GM21447 (cell line): ENCODE measurements around the gene TXNDC15.

ENCODE experiments used
- ATAC-seq: cut with Tn5 transposase; IDR thresholded peaks from one replicate; pipeline ENCODE4 v1.9.1; 2021; ENCODE audit not compliant: unreplicated experiment

The TXNDC15 gene

DNA sequence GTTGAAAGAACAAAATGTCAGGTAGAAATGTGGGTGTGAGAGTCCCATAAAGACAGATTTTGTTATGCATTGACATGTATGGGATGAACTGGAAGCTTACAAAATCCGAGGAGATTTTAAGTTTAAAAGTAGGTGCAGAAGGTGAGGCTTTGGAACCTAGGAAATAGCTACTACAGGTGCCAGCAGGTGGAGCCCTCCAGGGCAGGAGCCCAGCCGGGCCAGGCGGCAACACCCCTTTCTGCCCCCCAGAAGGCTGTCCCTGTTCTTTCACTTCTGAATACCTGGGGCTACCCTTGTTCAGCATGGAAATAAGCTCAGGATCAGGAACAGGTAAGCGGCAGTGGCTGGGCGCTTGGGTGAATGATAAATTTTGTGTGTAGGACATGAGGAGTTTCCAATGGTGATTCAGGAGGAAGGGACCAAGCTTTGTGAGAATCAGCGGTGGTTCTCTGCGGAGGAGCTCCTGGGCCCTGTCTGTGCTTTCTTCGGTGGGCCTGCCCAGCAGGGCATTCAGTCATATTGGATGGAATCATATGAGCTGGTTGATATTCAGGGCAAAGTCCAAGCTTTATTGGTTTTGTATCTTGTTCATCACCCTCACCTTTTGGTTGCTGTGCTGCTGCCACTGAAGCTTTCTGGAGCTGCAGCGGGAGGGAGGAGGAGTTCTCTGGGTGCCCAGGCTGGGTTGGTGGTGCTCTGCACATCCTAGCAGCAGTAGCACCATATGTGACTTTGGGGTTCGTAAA lies 43.1 kb downstream of the TXNDC15 start:
- ATAC-seq, result no peak

DNA sequence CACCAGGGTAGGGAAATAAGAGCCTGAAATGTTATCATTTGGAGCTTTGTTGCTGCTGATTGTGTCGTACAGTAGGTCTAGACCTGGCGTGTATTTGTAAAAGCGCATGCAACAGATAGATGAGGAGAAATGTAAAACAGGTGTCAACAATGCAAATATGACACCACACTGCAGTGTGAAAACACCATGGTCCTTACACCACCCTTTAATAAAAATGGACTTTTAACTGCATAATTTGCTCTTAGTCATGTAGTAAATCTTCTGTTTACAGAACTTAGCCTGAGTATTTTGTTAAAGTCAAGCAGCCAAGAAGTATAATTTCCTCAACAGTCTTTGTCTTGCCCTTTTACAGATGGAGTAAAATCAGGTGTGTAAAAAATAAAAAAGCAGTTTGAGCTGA lies 44.7 kb downstream of the TXNDC15 start:
- no peak for ATAC-seq

DNA sequence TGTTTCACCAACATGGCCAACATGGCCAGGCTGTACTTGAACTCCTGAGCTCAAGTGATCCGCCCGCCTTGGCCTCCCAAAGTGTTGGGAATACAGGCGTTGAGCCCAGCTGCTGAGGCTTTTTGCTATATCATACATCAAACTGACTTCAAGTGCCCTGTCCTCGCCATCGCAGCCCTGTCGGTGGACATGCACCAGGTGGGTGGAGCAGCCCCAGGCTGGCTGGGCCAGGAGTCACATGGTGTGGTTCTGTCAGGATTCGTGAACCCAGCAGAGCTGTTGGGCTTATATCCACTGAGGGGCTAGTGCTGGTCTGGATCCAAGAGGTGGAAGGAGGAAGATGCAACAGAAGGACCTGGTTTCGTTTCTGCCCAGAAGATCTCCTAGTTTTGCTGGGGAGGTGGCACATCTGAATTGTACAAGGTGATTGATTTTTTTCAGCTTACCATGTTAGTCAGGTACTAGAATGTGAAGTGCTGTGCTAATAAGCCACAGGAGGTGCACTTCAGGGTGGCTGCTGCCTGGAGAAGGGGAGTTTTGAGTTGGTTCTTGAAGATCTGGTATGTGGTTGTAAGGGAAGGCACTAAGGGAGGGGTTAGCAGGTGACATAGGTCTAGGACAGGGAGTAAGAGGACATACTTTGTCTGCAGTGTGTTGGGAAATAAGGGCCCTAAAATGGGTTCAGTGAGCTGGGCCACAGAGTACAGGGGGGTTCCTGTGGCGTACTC lies 46.8 kb downstream of the TXNDC15 start:
- no peak for ATAC-seq

DNA sequence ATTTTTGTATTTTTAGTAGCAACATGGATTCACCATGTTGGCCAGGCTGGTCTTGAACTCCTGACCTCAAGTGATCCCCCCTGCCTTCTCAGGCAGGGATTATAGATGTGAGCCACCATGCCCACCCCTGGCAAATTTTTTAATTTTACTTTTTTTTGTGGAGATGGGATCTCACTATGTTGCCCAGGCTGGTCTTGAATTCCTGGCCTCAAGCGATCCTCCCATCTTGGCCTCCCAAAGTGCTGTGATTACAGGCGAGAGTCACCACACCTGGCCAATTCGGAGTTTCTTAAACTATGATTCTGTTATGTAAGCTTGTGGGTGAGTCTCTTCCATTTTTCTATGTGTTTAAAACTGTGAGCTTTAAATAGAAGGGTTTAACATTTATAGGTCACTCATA lies 58.3 kb downstream of the TXNDC15 start:
- ATAC-seq, result no peak

DNA sequence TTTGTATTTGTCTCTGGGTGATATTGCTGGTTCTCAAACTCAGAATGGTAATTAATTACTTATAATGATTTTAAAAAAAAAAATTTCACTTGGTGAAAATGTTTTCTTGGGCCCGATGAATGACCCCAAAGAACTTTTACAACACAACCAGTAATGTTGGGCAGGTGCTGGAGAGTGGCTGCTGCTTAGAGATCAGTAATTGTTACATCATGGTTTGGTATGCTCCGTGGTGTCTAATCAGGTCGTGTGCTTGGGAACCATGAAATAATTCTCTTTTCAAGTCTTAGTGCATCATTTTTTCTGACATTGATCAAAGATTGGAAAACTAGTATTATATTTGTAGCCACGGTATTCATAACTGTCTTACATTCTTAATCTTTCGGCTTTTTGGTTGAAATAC lies 60.0 kb downstream of the TXNDC15 start:
- no peak for ATAC-seq

DNA sequence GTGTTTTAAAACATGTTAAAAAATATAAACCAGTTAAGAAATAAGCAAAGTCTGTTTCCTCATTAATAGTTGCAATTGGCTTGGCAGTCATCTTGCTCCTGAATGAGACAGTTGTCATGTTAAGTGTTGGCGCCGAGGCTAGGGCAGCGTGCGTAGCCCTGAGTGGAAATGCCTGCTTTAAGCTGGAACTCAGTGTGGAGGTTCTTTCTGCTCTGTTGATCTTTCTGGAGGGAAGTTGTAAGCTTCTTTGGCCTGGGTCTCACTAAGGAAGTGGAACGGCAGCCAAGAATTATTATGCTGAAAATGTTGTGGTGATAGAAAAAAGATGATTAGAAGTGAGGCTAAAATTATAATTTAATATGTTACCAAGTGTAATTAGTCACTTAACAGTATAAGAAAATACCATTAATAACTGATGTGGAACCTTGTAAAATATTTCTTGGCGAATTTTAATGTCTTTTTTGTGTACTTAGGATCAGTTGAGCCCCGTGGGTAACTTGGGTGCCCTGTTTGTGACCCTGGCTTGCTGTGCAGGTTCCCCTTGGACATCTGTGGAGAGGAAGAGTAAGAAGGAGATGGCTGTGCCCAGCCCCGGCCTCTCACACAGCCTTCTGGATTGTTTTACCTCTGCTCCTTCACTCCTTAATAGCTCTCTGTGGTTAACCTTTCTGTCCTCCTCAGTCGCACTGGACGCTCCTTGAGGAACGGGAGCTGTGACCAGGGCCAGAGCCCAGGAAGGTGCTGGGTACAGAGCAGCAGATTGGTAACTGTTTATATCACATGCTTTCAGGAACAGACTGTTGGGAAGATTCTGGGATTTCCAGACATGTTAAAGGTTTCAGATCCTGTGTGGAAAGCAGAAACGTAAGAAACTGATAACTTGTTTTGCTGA lies 61.8 kb downstream of the TXNDC15 start:
- ATAC-seq, result no peak

DNA sequence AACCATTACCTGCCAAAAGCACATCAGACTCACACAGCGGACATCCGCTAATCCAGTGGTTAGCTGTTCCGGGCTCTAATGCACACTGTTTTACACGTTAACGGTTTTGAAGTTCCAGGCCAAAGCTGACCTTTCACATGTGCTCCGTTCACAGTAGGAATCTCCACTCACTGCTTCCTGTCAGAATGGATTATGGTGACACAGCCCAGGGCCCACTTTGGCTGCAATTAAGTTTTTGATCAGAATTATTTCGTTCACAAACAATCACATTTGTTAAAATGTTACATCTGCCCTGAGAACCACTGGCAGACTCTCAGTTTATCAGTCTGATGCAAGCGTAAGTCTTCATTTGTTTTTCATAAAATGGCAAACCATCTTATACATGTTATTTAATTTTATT lies 63.4 kb downstream of the TXNDC15 start:
- no peak for ATAC-seq

DNA sequence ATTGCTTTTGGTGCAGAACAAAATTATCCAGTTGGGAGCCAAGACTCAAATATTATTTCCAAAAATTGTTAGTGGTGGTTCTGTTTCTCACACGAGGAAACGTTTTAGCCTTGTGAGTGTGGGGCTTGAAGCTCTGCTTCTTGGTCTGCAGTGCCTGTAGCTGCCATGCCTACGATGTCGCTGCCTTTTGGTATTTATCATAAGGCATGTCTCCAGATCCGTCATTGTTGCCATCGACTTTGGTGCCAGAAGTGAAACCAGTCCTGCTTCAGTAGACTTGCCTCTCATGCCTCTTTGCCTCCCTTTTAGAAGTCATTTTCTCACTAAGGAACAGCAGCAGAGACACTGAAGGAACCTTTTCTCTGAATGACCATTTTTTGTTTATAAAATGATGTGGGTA lies 63.9 kb downstream of the TXNDC15 start:
- ATAC-seq, result no peak

DNA sequence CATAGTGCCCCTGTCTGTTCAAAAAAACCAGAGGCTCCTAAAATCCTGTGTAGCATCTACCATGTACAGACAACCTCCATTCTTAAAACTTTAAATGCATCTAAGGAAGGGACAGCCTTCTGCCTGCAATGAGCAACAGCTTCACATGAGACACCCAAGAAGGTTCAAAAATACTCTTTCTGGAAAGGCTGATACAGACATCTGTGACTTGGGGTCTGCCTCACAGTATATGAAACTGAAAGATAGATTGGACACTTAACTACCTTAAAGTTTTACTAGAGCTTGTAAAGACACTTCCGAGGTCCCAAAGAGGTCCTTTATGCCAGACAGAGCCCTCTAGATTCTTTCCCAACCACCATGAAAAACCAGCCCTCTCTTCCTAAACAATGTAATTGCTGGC lies 65.3 kb downstream of the TXNDC15 start:
- ATAC-seq, result no peak

DNA sequence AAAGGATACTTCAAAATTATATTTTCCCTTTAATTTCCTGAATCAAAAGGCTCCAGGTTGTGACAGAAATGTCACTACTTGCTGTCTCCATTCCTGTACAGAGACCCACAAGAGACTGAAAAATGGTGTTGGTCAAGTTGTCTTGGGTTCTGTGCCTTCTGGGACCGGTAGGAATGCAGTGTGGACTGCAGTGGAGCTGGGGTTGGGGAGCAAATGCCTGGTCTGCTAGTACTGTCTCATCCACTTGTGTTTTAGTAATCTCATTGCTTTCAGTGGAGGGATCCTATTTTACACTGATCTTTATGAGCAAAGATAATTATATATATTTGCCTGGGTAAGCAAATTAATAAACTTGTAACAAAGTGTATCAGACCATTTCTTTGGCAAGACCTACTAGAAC lies 69.4 kb downstream of the TXNDC15 start:
- no peak for ATAC-seq

DNA sequence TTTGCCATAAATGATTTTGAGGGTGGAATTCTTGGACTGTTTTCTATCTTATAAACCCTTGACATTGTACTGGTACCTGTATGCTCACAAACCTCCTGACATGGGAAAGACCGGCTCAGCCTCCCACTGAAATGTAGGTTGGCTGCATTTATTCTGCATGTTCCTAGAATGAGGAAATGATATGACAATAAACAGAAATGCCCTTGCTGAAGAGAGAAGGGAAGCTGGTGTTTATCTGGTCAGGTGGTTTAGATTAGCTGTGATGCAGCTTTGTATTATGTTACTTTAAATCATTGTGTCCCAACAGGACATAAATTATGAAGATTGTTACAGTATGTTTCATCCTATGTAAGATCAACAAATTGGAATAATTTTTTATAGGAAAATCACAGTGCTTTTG lies 70.5 kb downstream of the TXNDC15 start:
- ATAC-seq, result no peak

DNA sequence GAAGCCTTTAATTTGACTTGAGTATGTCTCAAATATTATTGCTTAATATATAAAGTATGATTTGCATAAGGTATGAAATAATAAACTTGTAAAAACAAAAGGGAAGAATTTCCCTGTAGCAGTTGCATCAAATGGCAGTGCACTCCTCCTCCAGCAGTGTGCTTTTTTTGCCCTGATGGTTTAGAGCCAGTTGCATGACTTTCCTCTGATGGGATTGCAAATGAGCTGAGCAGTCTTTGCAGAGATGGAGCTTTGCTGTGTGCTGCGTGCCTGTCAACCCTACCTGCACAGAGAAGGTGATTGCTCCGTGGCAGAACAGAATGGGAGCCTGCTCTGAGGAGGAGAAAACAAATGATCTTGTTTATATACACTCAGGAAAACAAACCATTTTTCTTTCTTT lies 70.9 kb downstream of the TXNDC15 start:
- no peak for ATAC-seq

DNA sequence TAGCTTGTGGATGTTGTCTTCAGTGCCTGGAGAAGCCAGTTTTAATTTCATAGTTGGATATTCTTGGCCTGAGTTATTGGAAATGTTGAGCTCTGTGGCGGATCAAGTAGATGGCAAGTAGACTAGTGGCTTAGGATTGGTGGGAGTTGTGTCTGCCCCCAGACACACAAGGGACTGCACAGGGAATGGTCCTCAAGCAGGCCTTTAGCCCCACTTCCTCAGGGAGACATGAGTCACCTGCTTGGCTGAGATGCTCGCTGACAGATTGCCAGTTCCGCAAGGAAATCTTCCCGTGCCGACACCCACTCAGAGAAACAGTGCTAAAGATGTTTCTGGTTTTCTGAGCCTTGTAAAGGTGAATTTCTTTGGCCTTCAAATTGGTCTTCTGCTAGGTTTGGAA lies 74.7 kb downstream of the TXNDC15 start:
- no peak for ATAC-seq

DNA sequence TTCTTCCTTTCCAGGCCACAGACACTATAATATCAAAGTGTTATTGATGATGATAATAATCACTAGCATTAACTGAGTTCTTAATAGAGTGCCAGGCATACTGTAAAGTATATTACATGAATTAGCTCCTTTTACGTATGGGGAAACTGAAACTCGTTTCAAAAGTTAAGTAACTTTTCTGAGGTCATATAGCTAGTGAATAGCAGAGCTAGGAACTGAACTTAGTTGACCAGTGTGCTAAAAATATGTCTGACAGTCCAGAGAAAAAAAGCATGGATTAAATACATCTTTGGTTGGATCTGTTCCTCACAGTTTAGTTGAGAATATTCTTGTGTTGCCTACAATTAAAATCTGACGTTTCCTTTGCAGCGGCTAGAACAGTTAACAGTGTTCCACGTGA lies 75.1 kb downstream of the TXNDC15 start:
- ATAC-seq, result no peak
